Activated B cell treated with CpG ODN at 0.5 μM for 24 hours (primary cell): Measurements from ENCODE around the gene CDH2. TPM values are rescaled to one million over a fixed set of nuclear protein-coding genes. Genes with fewer than 3 reads are reported as not detected.

Experiments used
- ATAC-seq: fragments of 200-7000 bp; cut with Tn5 transposase; one replicate; pipeline ENCODE4 v1.10.0; 2021; ENCODE audit warnings: low read depth, mild to moderate bottlenecking, moderate library complexity
- CTCF ChIA-PET: fragments of 350-600 bp; sonication (Branson Sonifier 250); formaldehyde crosslinking; loops from one replicate; lab custom pipeline; 2021; ENCODE audit warnings: antibody characterized with exemption; lab: Charles Lee
- POLR2A ChIA-PET: fragments of 350-600 bp; sonication (Branson Sonifier 250); formaldehyde crosslinking; loops from one replicate; lab custom pipeline; 2021; ENCODE audit warnings: antibody characterized with exemption; lab: Charles Lee
- DNase-seq: peaks from one replicate; pipeline ENCODE4 v3.0.0; 2022
- H3K27ac Mint-ChIP-seq: one replicate; pipeline ENCODE4 v1.8.0; 2020; ENCODE audit warnings: mixed read lengths
- H3K27me3 Mint-ChIP-seq: one replicate; pipeline ENCODE4 v1.8.0; 2021; ENCODE audit warnings: mixed read lengths
- H3K36me3 Mint-ChIP-seq: one replicate; pipeline ENCODE4 v1.8.0; 2021; ENCODE audit warnings: low read depth, mixed read lengths
- H3K4me1 Mint-ChIP-seq: one replicate; pipeline ENCODE4 v1.8.0; 2021; ENCODE audit warnings: mixed read lengths
- H3K4me3 Mint-ChIP-seq: one replicate; pipeline ENCODE4 v1.8.0; 2020; ENCODE audit warnings: mild to moderate bottlenecking, mixed read lengths
- H3K9me3 Mint-ChIP-seq: one replicate; pipeline ENCODE4 v1.8.0; 2020; ENCODE audit warnings: mixed read lengths
- CTCF ChIP-seq: fragments of 200-600 bp; IDR thresholded peaks from one replicate; pipeline ENCODE4 v1.8.0; 2022; ENCODE audit warnings: antibody characterized with exemption, mild to moderate bottlenecking
- intact Hi-C: fragments of 100-400 bp; cut with micrococcal nuclease; formaldehyde crosslinking; loops from one replicate; pipeline ENCODE4 v1.15.1; 2024
- total RNA-seq: library from RNA; stranded (reverse); gene quantifications from 2 replicates; pipeline ENCODE4 v1.2.3, GENCODE V29; 2022

CDH2 gene
- total RNA-seq, 1 donor from 2014 or later: not detected

- no peak for DNase-seq
- Mint-ChIP-seq H3K27me3 (peaks cover 49% of the 10 kb centered on the region), H3K4me3 (no peak overlapping the region), H3K36me3 (no peaks in the 10 kb centered on the region), H3K27ac (no peak overlapping the region), H3K9me3 (no peaks in the 10 kb centered on the region), H3K4me1 (peaks cover 18% of the 10 kb centered on the region)
- no peak for ATAC-seq
- POLR2A ChIA-PET: no interaction called here
- CTCF ChIA-PET: no interaction called here
- TF ChIP-seq CTCF: no peak
- intact Hi-C loops: no loop called here
Observed at GRCh38 chr18:28176698-28176947, 307 bp downstream of the CDH2 start.

- ChIA-PET POLR2A (no interaction called here), CTCF (no interaction called here)
- ATAC-seq: no peak
- Mint-ChIP-seq H3K27ac (no peak overlapping the region), H3K4me1 (peaks cover 18% of the 10 kb centered on the region), H3K36me3 (no peaks in the 10 kb centered on the region), H3K4me3 (peak overlapping the region; percentile 50), H3K27me3 (peaks cover 49% of the 10 kb centered on the region), H3K9me3 (no peaks in the 10 kb centered on the region)
- DNase-seq: no peak
- intact Hi-C loops: no loop called here
- TF ChIP-seq CTCF: no peak
Observed at GRCh38 chr18:28175930-28176697, 816 bp downstream of the CDH2 start.

- no peak for DNase-seq
Observed at GRCh38 chr18:28175150-28175929, 1.6 kb downstream of the CDH2 start.

GRCh38 chr18:28174181-28174905, 2.6 kb downstream of the CDH2 start:
- intact Hi-C loops: no loop called here
- DNase-seq (no peak), ATAC-seq (no peak)
- Mint-ChIP-seq H3K27ac (no peak overlapping the region), H3K9me3 (no peaks in the 10 kb centered on the region), H3K27me3 (peaks cover 33% of the 10 kb centered on the region), H3K4me3 (no peak overlapping the region), H3K4me1 (peaks cover 18% of the 10 kb centered on the region), H3K36me3 (no peaks in the 10 kb centered on the region)
- no peak for TF ChIP-seq CTCF
- ChIA-PET CTCF (no interaction called here), POLR2A (no interaction called here)

More at GRCh38 chr18:28175150-28175929, 1.6 kb downstream of the CDH2 start:
- intact Hi-C loops: no loop called here
- Mint-ChIP-seq H3K27ac (no peak overlapping the region), H3K36me3 (no peaks in the 10 kb centered on the region), H3K27me3 (peaks cover 41% of the 10 kb centered on the region), H3K4me3 (no peak overlapping the region), H3K9me3 (no peaks in the 10 kb centered on the region), H3K4me1 (peaks cover 18% of the 10 kb centered on the region)
- ChIA-PET POLR2A (no interaction called here), CTCF (no interaction called here)
- TF ChIP-seq CTCF: no peak
- no peak for ATAC-seq

GRCh38 chr18:28171837-28172236, 5.1 kb downstream of the CDH2 start:
- Mint-ChIP-seq H3K4me3 (no peak overlapping the region), H3K27ac (no peak overlapping the region), H3K36me3 (no peaks in the 10 kb centered on the region), H3K27me3 (peaks cover 21% of the 10 kb centered on the region), H3K9me3 (no peaks in the 10 kb centered on the region), H3K4me1 (peaks cover 10% of the 10 kb centered on the region)
- TF ChIP-seq CTCF: no peak
- DNase-seq (no peak), ATAC-seq (no peak)
- CTCF ChIA-PET: no interaction called here
- POLR2A ChIA-PET: no interaction called here
- intact Hi-C loops: no loop called here
